Activated CD4-positive, alpha-beta T cell treated with anti-CD3 and anti-CD28 coated beads for 24 hours (primary cell): ENCODE results near the gene IFRD1.

Source experiments
- DNase-seq, 2 donors: peaks; one replicate each; pipeline ENCODE4 v3.0.0-alpha.2; 2020; ENCODE audit warnings: low read depth in 2 of 2

The IFRD1 gene

GRCh38 chr7:112487457-112488263 lies 37.4 kb downstream of the IFRD1 start:
- no peak for DNase-seq

DNA sequence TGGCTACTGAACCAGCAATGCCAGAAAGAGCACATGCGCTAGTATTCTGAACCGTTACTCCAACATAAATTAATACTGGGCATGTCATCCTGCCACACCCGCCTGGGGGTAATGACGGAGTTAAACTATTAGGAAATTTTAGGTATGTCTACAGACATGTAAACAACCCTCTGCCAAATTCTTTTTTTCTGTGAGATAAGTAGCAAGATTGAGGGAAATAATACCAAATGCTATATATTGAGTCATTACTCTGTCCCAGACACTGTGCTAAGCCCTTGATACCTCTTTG lies 37.9 kb downstream of the IFRD1 start:
- DNase-seq, result no peak

GRCh38 chr7:112492186-112492585 lies 41.9 kb downstream of the IFRD1 start:
- DNase-seq, result no peak

- no peak for DNase-seq
Measured at GRCh38 chr7:112494656-112495055, 44.4 kb downstream of the IFRD1 start.

- DNase-seq, result no peak
Measured at GRCh38 chr7:112495156-112495788, 45.0 kb downstream of the IFRD1 start.

GRCh38 chr7:112495810-112496462 lies 45.7 kb downstream of the IFRD1 start:
- DNase-seq, result peak in 1 of 2 donors; percentile 14

- DNase-seq, result no peak
Measured at GRCh38 chr7:112497481-112497880, 47.2 kb downstream of the IFRD1 start.

DNA sequence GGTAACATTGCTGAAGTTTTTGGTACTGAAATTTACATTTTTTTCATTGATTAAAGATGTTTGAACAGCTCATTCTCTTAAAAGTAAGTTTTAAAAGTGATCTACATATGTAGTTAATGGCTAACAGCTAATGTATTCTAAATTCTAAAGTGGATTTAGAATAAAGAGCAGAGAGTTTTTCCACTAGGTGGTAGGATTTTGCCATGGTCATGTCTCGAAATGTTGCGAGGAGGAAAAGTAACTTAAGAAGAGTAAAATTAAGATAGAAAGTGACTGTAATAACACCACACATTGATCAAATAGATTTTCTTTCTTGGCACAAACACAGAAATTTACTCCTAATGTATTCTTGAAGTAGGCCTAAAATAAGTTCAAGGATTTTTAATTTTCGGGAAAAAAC lies 50.4 kb downstream of the IFRD1 start:
- no peak for DNase-seq

GRCh38 chr7:112501801-112502503 lies 51.7 kb downstream of the IFRD1 start:
- DNase-seq, result no peak

DNA sequence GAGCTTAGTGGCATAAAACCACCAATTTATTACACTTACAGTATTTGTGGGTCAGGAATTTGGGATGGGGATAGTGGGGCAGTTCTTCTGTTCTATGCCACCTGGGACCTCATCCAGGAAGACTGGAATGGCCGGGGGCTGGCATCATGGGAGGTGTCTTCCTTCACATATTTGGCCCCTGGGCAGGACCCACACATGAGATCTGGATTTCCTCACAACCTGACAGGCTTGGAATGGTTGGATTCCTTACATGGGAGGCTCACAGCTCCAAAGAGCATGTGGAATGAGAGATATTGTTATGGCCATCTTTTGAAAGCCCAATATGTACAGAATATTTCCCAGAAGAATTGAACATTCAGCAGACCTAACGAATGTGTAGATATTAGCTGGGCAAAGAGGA lies 52.4 kb downstream of the IFRD1 start:
- DNase-seq, result no peak

DNA sequence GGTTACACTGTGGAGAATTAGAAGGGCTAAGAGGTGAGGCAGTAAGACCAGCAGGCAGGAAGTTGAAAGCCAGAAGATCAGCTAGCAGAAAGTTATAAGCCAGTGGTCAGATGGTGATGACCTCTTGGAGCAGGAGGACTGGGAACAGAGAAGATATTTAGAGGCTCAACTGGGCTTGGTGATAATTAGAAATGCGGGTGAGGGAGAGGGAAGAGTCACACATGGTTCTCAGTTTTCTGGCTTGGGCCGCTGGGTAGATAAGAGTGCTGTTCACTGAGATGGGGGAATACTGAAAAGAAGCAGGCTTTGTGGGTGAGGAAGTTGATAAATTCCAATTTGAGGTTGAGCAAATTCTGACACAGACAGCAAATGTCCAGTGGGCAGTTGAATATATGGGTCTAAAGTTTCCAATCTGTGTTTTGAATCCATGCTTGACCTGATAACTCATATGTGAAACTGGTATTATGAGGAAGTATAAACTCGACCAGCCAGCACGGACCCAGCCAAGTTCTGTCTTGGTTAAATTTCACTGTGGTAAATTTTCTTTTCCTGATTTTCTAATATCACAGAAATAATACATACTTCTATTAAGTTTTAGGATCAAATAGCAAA lies 53.2 kb downstream of the IFRD1 start:
- DNase-seq, result no peak

- DNase-seq, result no peak
Measured at GRCh38 chr7:112504093-112504695, 53.9 kb downstream of the IFRD1 start.

GRCh38 chr7:112505495-112505894 lies 55.2 kb downstream of the IFRD1 start:
- DNase-seq, result no peak

DNA sequence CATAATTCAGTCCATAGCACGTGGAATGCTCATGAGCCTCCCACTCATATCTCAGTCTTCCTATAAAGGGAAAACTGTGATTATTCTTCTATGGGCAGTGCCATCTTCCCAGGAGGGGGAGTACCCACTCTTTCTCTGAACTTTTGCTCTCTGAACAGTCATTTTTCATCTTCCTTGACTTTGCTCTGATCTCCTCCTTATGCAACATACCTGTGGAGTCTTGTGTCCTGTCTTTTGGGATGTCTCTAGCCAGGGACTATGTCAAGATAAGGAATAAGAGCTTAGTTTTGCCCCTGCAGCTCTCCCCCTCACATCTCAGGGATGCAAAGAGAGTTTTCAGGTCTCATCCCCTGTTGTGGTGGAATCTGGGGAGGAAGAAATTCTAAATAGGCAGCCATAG lies 58.1 kb downstream of the IFRD1 start:
- no peak for DNase-seq

GRCh38 chr7:112509402-112509801 lies 59.1 kb downstream of the IFRD1 start:
- no peak for DNase-seq

DNA sequence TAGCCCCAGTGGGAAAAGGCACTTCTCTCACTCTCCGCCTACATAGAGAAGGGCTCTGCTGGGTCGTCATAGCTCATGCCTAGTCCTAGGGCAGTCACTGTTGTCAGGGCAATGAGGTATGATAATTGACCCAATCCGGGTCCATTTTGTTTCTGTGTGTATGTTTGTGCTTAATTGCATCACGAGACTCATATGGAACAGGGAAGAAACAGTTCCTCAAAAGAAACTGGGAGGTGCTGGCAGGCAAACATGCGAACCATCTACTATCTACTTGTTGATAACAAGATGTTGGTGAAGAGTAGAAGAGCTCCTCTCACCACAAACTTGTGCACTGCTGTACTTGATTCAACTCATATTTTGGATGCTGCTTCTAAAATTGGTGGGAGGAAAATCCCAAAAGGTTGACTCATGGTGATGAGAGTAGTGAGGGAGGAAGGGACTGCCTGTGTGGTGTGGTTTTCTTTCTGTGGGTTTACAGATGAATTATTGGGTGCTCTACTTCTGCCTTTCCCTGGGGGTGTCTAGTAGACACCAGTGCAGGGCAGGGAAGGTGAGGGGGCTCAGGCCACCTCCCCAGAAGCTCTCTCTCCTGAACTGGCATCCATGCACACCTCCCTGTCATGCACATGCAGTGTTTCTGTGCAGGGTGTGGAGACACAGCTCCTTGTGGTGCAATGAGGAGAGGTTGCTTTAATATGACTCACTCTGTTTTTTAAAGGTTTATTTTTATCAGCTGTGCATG lies 59.9 kb downstream of the IFRD1 start:
- no peak for DNase-seq

DNA sequence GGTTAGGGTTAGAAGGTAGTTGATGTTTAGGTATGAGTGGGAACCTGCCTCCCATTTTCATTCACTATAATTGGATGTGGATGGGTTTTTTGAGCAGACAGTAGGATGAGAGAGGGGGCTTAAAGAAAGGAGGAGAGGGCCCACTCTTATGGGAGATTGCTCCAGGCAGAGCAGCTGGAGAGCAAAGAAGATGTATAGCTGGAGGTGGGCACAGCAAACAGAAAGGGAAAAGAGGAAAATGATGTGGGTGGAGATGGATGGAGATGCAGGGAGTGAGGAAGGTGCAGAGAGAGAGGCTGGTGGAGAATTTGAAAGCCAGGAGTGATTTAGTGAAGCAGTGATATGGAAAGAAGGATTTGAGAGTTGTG lies 60.5 kb downstream of the IFRD1 start:
- DNase-seq, result no peak

DNA sequence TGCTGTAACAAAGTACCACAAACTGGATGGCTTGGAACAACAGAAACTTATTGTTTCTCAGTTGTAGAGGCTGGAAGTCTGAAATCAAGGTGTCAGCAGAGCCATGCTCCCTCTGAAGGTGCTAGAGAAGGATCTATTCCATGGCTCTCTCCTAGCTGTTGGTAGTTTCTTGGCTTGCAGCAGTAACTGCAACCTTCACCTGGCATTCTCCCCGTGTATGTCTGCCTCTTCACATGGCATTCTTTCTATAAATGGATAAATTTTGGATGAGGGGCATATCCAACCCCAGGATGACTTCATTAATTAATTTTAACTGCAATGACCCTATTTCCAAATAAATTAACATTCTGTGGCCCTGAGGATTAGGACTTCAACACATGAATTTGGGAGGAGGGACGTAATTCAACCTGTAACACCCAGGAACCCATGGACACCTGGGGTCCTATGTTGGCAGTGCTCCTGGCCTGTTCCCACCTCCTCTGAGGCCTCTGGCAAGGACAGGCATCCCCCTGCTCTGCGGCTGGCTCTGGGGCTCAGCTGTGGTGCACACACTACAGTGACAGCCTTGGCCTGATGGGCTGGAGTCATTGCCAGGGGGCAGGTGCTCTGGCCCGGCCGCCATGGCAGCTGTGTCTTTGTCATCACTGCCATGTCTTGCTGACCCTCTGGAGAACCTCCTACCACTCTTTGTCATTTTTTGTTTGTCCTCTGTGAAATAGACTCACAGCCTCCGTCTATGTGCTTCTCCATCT lies 61.4 kb downstream of the IFRD1 start:
- DNase-seq, result no peak

GRCh38 chr7:112512451-112513210 lies 62.4 kb downstream of the IFRD1 start:
- no peak for DNase-seq

DNA sequence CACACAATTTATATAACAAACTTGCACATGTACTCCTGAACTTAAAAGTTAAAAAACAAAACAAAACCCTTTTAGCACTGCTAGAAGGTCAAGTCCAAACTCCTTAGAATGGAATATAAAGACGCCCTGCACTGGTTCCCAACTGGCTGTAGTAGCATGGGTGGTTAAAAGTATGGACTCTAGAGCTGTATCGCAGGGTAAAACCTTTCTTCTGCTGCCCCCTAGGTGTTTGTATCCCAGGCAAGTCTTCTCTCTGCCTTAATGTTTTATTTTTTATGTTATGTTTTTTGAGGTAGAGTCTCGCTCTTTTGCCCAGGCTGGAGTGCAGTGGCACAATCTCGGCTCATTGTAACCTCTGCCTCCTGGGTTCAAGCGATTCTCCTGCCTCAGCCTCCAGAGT lies 65.7 kb downstream of the IFRD1 start:
- no peak for DNase-seq
